SKM-1 treated with dmso at 0.1 percent for 144 hours (cell line): Measurements from ENCODE around the gene EPS8L2.

Experiments used
- DNase-seq: peaks from one replicate; lab custom pipeline; 2025; ENCODE audit not compliant: unreplicated experiment; lab: John Stamatoyannopoulos, UW

EPS8L2 gene

GRCh38 chr11:774873-775592 is 69.0 kb downstream of the EPS8L2 start:
- DNase-seq, result no peak

GRCh38 chr11:776263-776560 is 70.2 kb downstream of the EPS8L2 start:
- DNase-seq, result no peak

GRCh38 chr11:776561-777287 is 70.7 kb downstream of the EPS8L2 start:
- peak; percentile 14 for DNase-seq
